ENCODE measurements around the gene ERC1.
"Not testable (repeated sequence)": the region's sequence is repeated elsewhere in the genome, so short reads cannot be mapped to it uniquely, and the experiment has no call there.

DNA sequence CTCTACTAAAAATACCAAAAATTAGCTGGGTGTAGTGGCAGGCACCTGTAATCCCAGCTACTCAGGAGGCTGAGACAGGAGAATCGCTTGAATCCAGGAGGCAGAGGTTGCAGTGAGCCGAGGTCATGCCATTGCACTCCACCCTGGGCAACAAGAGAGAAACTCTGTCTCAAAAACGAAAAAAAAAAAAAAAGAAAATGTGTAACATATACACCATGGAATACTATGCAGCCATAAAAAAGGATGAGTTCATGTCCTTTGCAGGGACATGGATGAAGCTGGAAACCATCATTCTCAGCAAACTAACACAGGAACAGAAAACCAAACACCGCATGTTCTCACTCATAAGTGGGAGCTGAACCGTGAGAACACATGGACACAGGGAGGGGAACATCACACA is 326.0 kb downstream of the ERC1 start:
- TF ChIP-seq, protein P1, sequence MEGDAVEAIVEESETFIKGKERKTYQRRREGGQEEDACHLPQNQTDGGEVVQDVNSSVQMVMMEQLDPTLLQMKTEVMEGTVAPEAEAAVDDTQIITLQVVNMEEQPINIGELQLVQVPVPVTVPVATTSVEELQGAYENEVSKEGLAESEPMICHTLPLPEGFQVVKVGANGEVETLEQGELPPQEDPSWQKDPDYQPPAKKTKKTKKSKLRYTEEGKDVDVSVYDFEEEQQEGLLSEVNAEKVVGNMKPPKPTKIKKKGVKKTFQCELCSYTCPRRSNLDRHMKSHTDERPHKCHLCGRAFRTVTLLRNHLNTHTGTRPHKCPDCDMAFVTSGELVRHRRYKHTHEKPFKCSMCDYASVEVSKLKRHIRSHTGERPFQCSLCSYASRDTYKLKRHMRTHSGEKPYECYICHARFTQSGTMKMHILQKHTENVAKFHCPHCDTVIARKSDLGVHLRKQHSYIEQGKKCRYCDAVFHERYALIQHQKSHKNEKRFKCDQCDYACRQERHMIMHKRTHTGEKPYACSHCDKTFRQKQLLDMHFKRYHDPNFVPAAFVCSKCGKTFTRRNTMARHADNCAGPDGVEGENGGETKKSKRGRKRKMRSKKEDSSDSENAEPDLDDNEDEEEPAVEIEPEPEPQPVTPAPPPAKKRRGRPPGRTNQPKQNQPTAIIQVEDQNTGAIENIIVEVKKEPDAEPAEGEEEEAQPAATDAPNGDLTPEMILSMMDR (IDR thresholded peaks at IDR 0.05): not testable (repeated sequence)
- TF ChIP-seq POLR2A (IDR thresholded peaks at IDR 0.05): not testable (repeated sequence)

Measured in uterus (tissue), 2 donors.